GM21723 (cell line): ENCODE results near the gene ZNF649.
A peak's percentile ranks its signal among the peaks of the same experiment; 100 is the strongest.
"Not testable (repeated sequence)": the region's sequence is repeated elsewhere in the genome, so short reads cannot be mapped to it uniquely, and the experiment has no call there.

Experiments used
- ATAC-seq: cut with Tn5 transposase; IDR thresholded peaks from one replicate; pipeline ENCODE4 v1.9.1; 2021; ENCODE audit warnings: mild to moderate bottlenecking, moderate library complexity; ENCODE audit not compliant: unreplicated experiment

ZNF649 gene

DNA sequence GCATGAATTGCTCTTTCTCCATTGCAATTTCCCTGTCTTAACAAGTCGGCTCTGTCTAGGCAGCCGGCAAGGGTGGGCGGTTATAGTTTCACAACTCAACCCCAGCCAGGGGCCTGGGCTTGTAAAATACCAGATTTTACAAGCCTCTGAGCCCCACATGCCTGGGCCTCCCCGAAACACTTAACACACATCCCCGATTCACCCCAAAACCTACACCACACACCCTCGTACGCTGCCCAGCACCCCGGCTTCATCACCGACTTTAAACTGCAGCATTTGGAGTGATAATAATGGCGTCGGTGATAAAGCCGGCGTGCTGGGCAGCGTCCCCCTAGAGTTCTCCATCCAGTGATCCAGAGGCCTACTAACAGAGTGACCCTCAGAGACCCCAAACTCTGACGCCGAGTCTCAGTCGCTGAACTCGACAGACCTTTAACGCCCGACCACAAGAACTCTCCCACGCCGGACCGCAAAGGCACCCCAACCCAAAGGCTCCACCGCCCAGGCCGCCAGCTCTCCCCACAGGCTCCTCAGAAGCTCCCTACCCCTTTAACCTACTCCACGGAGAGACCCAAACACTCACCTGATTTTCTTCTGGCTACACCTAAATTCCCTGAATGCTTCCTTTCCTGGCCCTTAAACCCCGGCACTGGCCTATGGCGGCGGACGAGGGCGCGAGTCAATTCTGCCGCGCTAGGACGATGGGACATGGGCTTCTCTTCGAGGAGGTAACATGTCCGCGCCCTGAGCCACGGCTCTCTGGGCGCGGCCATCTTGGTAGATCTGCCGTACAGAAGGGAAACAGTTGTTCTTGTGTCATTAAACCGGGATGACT, at the start of gene ZNF649:
ZNF649 (minus strand) TSS at position 687 of the 835 bp plus-strand sequence. CDS start 4,910 bp downstream, outside the sequence.
- peak; percentile 87 for ATAC-seq

DNA sequence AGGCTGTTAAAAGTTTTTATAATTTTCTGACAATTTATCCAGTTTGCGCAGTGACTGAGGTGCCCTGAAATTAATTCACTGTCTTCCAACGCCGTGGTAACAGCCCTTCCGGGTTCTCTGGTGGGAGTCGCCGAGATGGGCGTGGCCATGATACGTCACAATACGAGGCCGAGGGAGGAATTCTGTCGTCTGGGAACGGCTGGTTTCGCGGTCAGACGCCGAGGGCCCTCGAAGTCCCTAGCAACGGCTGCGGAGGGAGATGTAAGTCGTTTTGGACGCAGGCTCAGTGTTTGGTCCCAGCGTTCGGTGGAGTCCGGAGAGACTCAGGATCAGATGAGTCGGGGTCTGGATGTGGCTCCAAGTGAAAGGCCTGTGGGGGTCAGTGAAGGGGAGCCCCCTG, 44.2 kb upstream of the ZNF649 start:
- ATAC-seq, result no peak

DNA sequence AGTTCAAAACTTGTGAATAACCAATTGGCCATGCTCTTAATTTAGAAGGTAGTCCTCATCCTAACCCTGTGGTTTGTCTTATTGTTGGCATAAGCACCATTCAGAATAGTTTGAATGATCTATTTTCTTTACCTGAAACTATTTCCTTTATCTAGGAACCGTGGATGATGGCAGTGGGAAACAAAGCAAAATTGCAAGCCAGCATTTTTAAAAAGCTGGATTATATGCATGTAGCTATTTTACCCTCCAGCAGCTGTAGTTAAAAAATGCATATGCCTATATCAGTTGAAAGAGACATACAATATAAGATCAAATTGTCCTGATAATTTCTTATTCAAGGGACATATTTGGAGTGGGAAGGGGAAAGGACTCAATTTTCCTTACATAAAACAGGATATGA, 41.8 kb upstream of the ZNF649 start:
- no peak for ATAC-seq

DNA sequence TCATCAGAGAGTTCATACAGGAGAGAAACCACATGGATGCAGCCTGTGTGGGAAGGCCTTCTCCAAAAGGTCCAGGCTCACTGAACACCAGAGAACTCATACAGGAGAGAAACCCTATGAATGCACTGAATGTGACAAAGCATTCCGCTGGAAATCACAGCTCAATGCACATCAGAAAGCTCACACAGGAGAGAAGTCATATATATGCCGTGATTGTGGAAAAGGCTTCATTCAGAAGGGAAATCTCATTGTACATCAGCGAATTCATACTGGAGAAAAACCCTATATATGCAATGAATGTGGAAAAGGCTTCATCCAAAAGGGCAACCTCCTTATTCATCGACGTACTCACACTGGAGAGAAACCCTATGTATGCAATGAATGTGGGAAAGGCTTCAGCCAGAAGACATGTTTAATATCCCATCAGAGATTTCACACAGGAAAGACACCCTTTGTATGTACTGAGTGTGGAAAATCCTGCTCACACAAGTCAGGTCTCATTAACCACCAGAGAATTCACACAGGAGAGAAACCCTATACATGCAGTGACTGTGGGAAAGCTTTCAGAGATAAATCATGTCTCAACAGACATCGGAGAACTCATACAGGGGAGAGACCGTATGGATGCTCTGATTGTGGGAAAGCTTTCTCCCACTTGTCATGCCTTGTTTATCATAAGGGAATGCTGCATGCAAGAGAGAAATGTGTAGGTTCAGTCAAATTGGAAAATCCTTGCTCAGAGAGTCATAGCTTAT, 40.2 kb upstream of the ZNF649 start:
- no peak for ATAC-seq

DNA sequence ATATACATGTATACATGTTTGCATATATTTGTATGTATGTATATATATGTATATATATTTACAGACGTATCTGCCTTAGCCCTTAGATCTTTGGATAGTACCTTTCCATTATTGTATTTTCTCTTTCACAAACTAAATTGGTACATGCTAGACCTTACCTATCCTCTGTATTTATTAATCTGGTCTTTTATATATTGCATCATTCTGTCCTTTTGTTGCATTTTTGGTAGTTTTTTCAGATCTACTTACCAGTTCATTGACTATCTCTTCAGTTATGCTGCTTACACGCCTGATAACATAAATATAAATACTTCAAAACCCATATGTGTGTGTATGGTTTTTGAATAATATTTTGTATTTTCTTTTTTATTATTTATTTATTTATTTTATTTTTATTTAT, 34.1 kb upstream of the ZNF649 start:
- no peak for ATAC-seq

DNA sequence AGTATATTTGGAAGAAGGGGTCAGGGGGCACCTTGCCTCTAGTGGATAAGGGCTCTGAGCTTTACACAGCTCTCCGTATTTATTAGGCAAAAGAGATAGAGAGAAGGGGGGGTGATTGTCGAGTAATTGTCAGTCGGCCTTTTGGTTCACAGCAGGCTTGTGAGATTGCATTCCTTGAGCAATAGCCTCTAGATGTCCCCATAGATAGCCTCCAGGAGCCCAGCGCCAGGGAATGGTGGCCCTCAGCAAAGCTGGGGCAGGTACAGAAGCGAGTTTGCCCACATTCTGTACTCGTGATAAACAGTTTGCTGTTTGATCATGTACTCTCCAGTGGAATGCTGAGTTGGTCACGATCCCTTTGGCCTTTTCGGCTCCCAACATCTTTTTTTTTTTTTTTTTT, 27.1 kb upstream of the ZNF649 start:
- no peak for ATAC-seq

DNA sequence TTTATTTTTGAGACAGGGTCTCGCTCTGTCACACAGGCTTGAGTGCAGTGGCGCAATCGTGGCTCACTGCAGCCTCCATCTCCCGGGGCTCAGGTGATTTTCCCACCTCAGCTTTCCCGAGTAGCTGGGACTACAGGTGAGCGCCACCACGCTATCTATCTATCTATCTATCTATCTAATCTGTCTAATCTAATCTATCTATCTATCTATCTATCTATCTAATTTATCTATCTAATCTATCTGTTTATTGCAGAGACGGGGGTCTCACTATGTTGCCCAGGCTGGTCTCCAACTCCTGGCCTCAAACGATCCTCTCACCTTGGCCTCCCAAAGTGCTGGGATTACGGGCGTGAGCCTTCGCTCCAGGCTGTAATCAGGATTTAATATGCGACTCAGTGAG, 23.0 kb upstream of the ZNF649 start:
- ATAC-seq, result no peak

DNA sequence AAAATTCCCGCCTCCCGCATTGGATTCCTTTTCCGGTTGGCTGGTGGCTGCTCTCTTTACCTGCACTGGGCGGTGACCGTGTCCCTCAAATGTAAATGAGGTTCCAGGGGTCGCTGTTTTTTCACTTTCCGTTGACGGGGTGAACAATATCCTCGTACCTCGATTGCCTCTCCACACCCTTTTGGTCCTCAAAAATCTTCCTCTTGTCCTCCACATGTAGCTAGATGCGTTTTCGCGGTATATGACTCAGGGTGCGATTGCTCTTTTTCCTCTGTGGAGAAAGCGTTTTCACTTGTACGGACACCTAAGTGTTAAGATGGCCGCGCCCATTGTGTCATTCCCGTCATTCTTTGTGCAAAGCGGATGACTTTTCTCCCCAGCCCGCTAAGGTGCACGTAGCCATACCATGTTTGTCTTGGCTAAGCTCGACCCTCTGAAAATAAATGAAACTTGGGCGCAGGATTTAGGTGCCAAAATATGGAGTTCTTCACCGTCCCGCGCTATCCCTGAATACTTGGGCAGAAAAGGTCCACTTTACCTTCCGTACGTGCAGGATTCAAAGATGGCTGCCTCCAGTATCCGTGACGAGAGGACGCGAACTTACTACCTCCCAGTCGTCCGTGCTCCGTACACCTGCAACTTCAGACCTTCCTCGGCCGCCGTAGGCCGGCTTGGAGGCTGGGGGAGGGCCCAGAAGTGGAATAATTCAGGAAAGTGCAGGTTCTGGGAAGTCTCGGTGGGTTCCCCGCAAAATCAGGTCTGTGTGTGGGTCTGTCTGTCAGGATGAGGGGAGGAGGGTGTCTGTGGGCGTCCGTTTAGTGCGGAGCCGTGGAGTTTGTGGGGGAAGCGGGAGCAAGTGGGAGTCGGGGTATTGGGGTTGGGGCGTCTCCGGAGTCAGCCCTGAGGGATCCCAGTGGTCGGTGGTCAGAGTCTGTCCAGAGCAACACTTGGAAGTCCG, 22.2 kb upstream of the ZNF649 start, which contains the start of gene ZNF613:
ZNF613 (plus strand) TSS at position 689 of the 958 bp plus-strand sequence. CDS start 8,749 bp downstream, outside the sequence.
- ATAC-seq, result peak; percentile 86

DNA sequence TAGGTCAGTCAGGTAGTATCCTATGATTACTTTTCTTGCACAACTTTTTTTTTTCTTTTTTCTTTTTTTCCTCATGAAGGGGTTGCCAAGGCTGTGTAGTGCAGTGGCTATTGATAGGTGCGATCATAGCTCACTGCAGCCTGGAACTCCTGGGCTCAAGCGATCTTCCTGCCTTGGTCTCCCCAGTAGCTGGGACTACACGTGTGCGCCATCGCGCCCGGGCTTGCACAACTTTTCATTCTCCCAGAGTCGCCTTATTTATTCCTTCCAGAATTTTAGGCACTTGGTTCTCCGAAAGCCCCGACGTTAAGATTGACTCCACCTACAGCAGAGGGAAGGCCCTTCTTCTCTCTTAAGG, 21.6 kb upstream of the ZNF649 start:
- no peak for ATAC-seq

DNA sequence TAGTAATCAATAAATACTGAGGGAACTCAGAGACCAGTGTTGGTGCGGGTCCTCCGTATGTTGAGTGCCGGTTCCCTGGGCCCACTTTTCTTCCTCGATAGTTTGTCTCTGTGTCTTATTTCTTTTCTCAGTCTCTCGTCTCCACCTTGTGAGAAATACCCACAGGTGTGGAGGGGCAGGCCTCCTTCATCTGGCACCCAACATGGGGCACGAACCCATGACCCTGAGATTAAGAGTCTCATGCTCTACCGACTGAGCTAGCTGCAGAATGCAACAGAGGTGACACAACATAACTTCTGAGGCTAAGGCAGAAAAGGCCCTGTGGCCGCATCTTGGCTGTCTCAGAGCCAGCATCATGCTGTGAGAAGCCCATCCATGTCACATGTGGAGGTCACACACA, 17.1 kb upstream of the ZNF649 start:
- no peak for ATAC-seq

DNA sequence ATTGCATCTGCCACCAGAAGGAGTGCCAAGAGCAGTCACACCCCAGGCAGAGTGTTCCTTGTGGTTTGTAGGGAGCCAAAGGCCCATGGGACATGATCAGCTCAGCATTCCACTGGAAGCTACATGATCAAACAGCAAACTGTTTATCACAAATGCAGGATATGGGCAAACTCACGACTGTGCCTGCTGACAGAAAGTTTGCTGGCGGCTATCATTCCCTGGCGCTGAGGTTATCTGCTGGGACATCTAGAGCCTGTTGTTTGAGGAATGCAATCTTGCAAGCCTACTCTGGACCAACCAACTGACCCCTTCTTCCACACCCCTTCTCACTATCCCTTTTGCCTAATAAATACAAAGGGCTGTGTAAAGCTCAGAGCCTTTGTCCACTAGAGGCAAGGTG, 14.8 kb upstream of the ZNF649 start:
- no peak for ATAC-seq

DNA sequence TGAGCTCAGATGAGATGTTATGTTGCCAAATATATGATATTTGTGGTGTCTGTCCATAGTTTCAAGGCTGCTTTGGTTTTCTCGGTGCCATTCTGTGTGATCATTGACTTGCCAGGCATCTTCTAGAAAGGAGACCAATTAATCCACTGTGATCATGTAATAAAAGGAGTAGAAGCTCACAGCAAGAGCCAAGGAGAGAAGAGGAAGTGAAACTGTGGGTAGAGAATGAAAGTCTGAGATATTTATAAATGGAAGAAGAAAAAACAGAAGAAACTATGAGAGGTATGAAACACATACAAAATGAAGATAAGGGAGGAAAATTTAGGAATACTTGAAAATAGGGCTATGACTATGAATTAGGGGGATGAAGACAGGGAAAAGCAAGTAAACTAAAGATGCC, 11.3 kb upstream of the ZNF649 start:
- ATAC-seq, result no peak

DNA sequence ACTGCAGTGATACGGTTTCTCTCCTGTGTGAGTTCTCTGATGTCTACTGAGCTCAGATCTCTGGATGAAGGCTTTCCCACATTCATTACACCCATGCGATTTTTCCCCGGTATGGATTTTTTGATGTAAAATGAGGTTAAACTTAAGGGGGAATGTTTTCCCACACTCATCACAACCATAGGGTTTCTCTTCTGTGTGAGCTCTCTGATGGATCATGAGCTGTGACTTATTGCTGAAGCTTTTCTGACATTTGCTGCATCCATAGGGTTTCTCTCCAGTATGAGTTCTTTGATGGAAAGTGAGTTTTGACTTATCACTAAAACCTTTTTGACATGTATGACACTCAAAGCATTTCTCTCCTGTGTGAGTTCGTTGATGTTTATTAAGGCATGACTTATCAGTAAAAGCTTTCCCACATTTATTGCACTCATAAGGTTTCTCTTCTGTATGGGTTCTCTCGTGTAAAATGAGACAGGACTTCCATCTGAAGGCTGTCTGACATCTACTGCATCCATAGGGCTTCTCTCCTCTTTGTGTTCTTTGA, 10.6 kb upstream of the ZNF649 start:
- ATAC-seq, result no peak

DNA sequence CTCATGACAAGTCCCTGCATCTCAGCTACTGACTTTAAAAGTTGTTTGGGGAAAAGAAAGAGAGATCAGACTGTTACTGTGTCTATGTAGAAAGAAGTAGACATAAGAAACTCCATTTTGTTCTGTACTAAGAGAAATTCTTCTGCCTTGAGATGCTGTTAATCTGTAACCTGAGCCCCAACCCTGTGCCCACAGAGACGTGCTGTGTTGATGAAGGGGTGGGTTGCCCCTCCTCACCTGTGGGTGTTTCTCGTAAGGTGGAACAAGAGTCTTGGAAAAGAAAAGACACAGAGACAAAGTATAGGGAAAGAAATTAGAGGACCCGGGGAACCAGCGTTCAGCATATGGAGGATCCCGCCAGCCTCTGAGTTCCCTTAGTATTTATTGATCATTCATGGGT, 3.2 kb upstream of the ZNF649 start:
- ATAC-seq, result not testable (repeated sequence)

DNA sequence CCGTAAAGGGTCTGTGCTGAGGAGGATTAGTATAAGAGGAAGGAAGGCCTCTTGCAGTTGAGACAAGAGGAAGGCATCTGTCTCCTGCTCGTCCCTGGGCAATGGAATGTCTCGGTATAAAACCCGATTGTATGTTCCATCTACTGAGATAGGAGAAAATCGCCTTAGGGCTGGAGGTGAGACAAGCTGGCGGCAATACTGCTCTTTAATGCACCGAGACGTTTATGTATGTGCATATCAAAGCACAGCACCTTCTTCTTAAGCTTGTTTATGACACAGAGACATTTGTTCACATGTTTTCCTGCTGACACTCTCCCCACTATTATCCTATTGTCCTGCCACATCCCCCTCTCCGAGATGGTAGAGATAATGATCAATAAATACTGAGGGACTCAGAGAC, 1.3 kb upstream of the ZNF649 start:
- ATAC-seq, result not testable (repeated sequence)

DNA sequence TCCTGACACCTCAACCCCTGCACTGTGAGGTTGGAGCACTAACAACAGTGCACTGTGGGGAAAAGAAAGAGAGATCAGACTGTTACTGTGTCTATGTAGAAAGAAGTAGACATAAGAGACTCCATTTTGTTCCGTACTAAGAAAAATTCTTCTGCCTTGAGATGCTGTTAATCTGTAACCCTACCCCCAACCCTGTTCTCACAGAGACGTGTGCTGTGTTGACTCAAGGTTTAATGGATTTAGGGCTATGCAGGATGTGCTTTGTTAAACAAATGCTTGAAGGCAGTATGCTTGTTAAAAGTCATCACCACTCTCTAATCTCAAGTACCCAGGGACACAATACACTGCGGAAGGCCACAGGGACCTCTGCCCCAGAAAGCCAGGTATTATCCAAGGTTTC, 822 bp upstream of the ZNF649 start:
- not testable (repeated sequence) for ATAC-seq

DNA sequence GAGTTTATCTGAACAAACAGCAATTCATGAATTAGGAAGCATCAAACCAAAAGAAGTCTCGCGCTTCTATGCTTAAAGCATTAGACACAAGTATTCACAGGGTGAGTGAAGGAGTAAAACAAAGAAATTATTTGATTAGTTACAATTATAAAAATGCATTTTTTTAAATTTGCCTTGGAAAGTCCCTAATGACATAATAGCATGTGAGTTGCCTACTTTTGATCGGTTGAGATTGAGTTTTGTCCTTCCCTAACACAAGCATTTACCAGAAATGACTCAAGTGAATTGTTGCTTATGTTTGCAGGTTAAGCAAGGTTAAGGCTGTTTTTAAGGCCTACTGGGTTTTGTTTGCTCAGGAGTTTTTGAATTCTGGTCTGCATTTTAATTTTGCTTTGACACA, 389 bp upstream of the ZNF649 start:
- ATAC-seq, result peak; percentile 23

DNA sequence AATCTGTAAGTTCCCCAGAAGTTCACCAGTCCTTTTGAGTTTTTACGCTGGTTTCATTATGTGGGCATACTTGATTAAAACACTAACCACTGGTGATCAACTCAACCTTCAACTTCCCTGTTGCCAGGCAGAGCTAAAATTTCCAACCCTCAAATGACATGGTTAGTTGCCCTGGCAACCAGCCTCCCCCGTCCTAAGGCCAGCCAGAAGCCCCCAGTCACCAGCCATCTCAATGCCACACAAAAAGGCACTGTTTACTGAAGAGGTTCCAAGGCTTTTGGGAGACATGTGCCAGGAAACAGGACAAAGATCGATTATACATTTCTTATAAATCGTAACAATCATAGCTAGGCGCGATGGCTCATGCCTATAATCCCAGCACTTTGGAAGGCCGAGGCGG, 1.6 kb downstream of the ZNF649 start:
- no peak for ATAC-seq

DNA sequence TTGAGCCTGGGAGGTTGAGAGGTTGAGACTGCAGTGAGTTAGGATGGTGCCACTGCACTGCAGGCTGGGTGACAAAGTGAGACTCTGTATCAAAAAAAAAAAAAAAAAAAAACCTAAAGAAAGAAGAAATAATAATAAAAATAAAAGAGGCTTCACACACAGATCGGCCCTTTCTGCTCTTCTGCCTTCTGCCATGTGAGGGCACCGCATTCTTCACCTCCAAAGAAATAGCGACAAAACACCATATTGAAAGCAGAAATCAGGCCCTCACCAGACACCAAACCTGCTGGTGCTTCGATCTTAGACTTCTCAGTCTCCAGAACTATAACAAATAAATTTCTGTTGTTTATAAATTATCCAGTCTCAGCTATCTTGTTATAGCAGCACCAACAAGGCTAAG, 3.0 kb downstream of the ZNF649 start:
- no peak for ATAC-seq

DNA sequence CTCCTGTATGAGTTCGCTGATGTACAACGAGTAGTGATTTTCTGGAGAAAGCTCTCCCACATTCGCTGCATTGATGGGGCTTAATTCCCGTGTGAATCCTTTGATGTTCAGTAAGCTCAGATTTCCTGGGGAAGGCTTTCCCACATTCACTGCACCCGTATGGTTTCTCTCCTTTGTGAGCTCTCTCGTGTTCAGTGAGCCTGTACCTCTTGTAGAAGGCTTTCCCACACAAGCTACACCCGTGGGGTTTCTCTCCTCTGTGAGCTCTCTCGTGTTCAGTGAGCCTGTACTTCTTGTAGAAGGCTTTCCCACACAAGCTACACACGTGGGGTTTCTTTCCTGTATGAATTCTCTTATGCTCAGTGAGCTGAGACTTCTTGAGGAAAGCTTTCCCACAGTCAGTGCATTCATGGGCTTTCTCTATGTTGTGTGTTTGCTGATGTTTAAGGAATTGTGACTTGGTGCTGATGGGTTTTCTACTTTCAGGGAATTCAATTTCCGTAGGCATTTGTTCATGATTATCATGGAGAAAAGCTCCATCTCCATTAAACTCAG, 13.5 kb downstream of the ZNF649 start:
- no peak for ATAC-seq
